Neural cell (in vitro differentiated cells): ENCODE measurements around the gene FNBP1L.

Experiments used
- EP300 ChIP-seq: fragments of 450-650 bp; conservative IDR thresholded peaks from 2 replicates; pipeline ENCODE4 v1.6.1; 2014; ENCODE audit warnings: antibody characterized with exemption, mild to moderate bottlenecking, moderate library complexity; ENCODE audit not compliant: poor library complexity, severe bottlenecking
- MXI1 ChIP-seq: fragments of 450-650 bp; conservative IDR thresholded peaks from 2 replicates; pipeline ENCODE4 v1.6.1; 2014; ENCODE audit warnings: antibody characterized with exemption, mild to moderate bottlenecking; ENCODE audit not compliant: poor library complexity, severe bottlenecking
- TF ChIP-seq, protein P1 (sequence below): fragments of 450-650 bp; IDR thresholded peaks from 2 replicates; pipeline ENCODE4 v1.5.1; 2014; ENCODE audit warnings: antibody characterized with exemption, mild to moderate bottlenecking, moderate library complexity; ENCODE audit not compliant: poor library complexity, severe bottlenecking
- TF ChIP-seq, protein P2 (sequence below): IDR thresholded peaks from 2 replicates; pipeline ENCODE4 v1.6.1; 2012; ENCODE audit warnings: borderline replicate concordance

DNA sequence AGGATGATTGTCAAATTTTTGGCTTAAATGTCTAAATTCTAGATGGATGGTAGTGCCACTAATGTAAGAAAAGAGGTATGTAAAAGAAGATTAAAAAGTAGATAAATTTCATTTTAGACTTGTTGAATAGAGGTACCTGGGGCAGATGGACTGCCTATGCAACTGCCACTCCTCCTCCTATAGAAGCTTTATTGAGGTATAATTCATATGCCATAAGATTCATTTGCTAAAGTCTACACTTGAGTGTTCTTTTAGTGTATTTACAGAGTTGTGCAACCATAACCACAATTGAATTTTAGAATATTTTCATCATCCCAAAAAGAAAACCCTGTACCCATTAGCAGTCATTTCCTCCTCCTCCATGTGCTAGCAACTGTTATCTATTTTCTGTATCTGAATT lies 70.6 kb downstream of the FNBP1L start:
- TF ChIP-seq, protein P1, sequence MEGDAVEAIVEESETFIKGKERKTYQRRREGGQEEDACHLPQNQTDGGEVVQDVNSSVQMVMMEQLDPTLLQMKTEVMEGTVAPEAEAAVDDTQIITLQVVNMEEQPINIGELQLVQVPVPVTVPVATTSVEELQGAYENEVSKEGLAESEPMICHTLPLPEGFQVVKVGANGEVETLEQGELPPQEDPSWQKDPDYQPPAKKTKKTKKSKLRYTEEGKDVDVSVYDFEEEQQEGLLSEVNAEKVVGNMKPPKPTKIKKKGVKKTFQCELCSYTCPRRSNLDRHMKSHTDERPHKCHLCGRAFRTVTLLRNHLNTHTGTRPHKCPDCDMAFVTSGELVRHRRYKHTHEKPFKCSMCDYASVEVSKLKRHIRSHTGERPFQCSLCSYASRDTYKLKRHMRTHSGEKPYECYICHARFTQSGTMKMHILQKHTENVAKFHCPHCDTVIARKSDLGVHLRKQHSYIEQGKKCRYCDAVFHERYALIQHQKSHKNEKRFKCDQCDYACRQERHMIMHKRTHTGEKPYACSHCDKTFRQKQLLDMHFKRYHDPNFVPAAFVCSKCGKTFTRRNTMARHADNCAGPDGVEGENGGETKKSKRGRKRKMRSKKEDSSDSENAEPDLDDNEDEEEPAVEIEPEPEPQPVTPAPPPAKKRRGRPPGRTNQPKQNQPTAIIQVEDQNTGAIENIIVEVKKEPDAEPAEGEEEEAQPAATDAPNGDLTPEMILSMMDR: no peak
- TF ChIP-seq EP300 (no peak), MXI1 (no peak)
- TF ChIP-seq, protein P2, sequence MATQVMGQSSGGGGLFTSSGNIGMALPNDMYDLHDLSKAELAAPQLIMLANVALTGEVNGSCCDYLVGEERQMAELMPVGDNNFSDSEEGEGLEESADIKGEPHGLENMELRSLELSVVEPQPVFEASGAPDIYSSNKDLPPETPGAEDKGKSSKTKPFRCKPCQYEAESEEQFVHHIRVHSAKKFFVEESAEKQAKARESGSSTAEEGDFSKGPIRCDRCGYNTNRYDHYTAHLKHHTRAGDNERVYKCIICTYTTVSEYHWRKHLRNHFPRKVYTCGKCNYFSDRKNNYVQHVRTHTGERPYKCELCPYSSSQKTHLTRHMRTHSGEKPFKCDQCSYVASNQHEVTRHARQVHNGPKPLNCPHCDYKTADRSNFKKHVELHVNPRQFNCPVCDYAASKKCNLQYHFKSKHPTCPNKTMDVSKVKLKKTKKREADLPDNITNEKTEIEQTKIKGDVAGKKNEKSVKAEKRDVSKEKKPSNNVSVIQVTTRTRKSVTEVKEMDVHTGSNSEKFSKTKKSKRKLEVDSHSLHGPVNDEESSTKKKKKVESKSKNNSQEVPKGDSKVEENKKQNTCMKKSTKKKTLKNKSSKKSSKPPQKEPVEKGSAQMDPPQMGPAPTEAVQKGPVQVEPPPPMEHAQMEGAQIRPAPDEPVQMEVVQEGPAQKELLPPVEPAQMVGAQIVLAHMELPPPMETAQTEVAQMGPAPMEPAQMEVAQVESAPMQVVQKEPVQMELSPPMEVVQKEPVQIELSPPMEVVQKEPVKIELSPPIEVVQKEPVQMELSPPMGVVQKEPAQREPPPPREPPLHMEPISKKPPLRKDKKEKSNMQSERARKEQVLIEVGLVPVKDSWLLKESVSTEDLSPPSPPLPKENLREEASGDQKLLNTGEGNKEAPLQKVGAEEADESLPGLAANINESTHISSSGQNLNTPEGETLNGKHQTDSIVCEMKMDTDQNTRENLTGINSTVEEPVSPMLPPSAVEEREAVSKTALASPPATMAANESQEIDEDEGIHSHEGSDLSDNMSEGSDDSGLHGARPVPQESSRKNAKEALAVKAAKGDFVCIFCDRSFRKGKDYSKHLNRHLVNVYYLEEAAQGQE: no peak
